ENCODE data around the gene COLEC11. TPM values are rescaled to one million over a fixed set of nuclear protein-coding genes. Genes with fewer than 3 reads are reported as not detected.
"Not testable (repeated sequence)": the region's sequence is repeated elsewhere in the genome, so short reads cannot be mapped to it uniquely, and the experiment has no call there.

Gene COLEC11
- total RNA-seq, 1 donor from 2014 or later = not detected

GRCh38 chr2:3633982-3634595 lies 39.2 kb downstream of the COLEC11 start:
- no peaks in the 10 kb centered on the region for H3K4me1 Mint-ChIP-seq (ENCODE audit: low read depth)
- peaks cover 22% of the 10 kb centered on the region for H3K27me3 Mint-ChIP-seq
- no peak overlapping the region for H3K4me3 Mint-ChIP-seq (ENCODE audit: low read depth)
- H3K9me3 Mint-ChIP-seq (ENCODE audit: low read depth) = no peaks in the 10 kb centered on the region
- H3K27ac Mint-ChIP-seq = no peak overlapping the region
- no peaks in the 10 kb centered on the region for H3K36me3 Mint-ChIP-seq (ENCODE audit: insufficient read depth)
- no peak for DNase-seq (ENCODE audit: low spot score, unreplicated experiment)
- TF ChIP-seq CTCF (IDR thresholded peaks at IDR 0.05; ENCODE audit: unreplicated experiment) = no peak

- H3K36me3 Mint-ChIP-seq (ENCODE audit: insufficient read depth) = no peaks in the 10 kb centered on the region
- H3K27ac Mint-ChIP-seq = no peak overlapping the region
- H3K4me1 Mint-ChIP-seq (ENCODE audit: low read depth) = no peaks in the 10 kb centered on the region
- H3K27me3 Mint-ChIP-seq = peaks cover 24% of the 10 kb centered on the region
- no peak for TF ChIP-seq CTCF (IDR thresholded peaks at IDR 0.05; ENCODE audit: unreplicated experiment)
- no peak for DNase-seq (ENCODE audit: low spot score, unreplicated experiment)
- no peak overlapping the region for H3K4me3 Mint-ChIP-seq (ENCODE audit: low read depth)
- H3K9me3 Mint-ChIP-seq (ENCODE audit: low read depth) = no peaks in the 10 kb centered on the region
Measured at GRCh38 chr2:3634596-3635121, 39.7 kb downstream of the COLEC11 start.

DNA sequence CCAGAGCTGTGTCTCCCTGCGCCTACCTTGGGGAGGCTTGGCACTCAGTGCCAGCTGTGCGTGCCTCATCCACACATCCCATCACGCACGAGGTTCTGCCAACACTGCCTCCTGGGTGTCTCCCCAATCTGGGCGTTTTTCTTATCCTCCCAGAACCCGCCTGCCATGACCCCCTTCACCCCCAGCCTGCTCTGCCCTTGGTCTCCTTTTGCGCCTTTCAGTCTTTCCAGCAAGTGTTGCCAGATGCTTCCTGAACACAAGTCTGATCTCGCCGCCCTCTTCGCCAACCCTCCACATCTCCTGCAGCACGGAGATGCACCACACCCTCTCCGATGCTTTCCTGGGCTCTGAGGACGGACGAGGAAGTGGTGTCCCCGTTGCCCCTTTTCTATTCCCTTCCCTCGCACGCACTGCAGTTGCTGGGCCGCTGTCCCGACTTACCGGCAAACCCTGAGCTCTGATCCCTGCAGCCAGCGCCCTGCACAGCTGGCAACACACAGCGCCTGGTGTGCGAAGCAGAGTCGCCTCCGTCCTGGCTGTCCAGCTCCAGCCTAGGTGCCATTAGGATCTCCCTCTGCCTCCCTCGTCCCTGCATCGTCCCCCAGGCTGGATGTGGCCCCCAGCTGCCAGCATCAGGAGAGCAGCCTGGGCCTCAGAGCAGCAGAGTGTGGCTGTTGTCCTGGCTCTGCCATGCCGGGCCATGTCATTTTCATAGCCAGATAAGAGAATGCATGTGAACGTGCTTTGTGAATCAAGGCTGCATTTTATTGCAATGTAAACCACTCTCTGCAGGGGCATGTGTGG lies 40.5 kb downstream of the COLEC11 start:
- Mint-ChIP-seq H3K4me1 (ENCODE audit: low read depth) (no peaks in the 10 kb centered on the region), H3K9me3 (ENCODE audit: low read depth) (no peaks in the 10 kb centered on the region), H3K27me3 (peaks cover 24% of the 10 kb centered on the region), H3K36me3 (ENCODE audit: insufficient read depth) (no peaks in the 10 kb centered on the region), H3K4me3 (ENCODE audit: low read depth) (no peak overlapping the region), H3K27ac (no peak overlapping the region)
- DNase-seq (ENCODE audit: low spot score, unreplicated experiment) = no peak
- TF ChIP-seq CTCF (IDR thresholded peaks at IDR 0.05; ENCODE audit: unreplicated experiment) = no peak

DNA sequence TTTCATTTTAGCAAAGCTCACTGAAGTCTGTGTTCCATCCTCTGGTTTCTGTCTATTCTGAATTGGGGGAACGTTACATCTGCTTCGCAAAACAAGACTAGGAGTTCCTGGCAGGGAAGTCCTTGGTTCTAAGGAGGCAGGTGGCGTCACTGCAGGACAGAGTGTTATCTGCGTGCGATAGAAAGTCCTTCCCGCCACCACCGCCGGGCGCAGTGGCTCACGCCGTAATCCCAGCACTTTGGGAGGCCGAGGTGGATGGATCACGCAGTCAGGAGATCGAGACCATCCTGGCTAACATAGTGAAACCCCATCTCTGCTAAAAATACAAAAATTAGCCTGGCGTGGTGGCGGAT lies 41.0 kb downstream of the COLEC11 start:
- not testable (repeated sequence) for DNase-seq (ENCODE audit: low spot score, unreplicated experiment); H3K27ac Mint-ChIP-seq; H3K9me3 Mint-ChIP-seq (ENCODE audit: low read depth); H3K4me1 Mint-ChIP-seq (ENCODE audit: low read depth); H3K36me3 Mint-ChIP-seq (ENCODE audit: insufficient read depth); H3K4me3 Mint-ChIP-seq (ENCODE audit: low read depth)
- peaks cover 24% of the 10 kb centered on the region for H3K27me3 Mint-ChIP-seq

DNA sequence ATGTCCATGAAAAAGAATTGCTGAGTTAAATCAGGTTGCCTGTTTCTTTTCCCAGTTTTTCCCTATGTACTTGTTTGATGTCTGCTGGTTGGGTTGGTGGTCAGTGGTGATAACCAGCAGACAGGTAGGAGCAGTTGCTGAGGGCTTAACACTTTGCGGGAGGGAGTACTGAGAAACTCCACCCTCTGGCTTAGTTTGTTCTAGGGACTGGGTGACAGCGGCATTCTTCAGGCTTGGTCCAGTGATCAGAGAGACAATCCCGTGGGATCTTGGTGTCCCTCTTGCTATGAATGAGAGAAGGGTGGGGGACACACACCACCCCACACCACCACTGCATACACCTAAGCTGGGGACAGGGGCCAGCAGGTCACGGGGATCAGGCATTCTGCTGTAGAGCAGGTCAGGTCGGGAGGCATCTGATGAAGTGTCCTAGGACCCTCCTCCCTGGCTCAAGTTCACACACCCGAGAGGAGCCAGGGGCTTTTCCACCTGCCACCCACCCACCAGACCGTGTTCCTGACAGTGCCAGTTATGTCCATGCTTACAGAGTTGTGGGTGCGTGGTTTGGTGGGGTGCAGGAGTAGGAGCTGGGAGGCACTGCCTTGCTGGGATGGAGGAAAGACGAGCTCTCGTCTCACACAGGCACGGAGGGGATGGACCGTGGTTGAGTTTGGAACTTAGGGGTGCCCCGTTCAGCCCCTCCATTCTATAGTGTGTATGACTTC lies 41.8 kb downstream of the COLEC11 start:
- H3K9me3 Mint-ChIP-seq (ENCODE audit: low read depth) = no peaks in the 10 kb centered on the region
- DNase-seq (ENCODE audit: low spot score, unreplicated experiment) = no peak
- no peak overlapping the region for H3K4me3 Mint-ChIP-seq (ENCODE audit: low read depth)
- no peaks in the 10 kb centered on the region for H3K36me3 Mint-ChIP-seq (ENCODE audit: insufficient read depth)
- H3K4me1 Mint-ChIP-seq (ENCODE audit: low read depth) = no peaks in the 10 kb centered on the region
- no peak overlapping the region for H3K27ac Mint-ChIP-seq
- peaks cover 24% of the 10 kb centered on the region for H3K27me3 Mint-ChIP-seq
- no peak for TF ChIP-seq CTCF (IDR thresholded peaks at IDR 0.05; ENCODE audit: unreplicated experiment)
